Measurements from ENCODE around the gene SSC4D.
"Not testable (repeated sequence)": the region's sequence is repeated elsewhere in the genome, so short reads cannot be mapped to it uniquely, and the experiment has no call there.

The SSC4D gene

DNA sequence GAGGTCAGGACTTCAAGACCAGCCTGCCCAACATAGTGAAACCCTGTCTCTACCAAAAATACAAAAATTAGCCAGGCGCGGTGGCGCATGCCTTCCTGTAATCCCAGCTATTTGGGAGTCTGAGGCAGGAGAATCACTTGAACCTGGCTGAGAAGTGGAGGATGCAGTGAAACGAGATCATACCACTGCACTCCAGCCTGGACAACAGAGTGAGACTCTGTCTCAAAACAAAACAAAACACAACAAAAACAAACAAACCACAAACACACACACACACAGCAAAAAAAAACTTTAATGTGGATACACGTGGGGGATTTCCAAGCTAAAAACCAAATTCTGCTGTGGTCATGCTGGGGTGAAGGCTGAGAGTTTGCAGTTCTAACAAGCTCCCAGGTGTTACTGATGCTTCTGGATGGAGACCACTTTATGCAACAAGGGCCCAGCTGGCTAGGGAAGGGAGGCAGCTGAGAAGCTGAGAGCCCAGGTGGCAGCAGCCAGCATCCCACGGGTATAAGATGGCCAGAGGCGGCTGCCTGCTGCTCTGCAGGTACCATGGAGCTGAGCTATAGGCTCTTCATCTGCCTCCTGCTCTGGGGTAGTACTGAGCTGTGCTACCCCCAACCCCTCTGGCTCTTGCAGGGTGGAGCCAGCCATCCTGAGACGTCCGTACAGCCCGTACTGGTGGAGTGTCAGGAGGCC, 15.1 kb upstream of the SSC4D start, which contains the start of gene ZP3:
TSS of gene ZP3 (plus strand) at position 538 of the 699 bp plus-strand sequence. CDS start at position 553, 15 bp downstream.
- DNase-seq (ENCODE audit: low spot score) (no peak), ATAC-seq (ENCODE audit: low read depth) (no peak)

DNA sequence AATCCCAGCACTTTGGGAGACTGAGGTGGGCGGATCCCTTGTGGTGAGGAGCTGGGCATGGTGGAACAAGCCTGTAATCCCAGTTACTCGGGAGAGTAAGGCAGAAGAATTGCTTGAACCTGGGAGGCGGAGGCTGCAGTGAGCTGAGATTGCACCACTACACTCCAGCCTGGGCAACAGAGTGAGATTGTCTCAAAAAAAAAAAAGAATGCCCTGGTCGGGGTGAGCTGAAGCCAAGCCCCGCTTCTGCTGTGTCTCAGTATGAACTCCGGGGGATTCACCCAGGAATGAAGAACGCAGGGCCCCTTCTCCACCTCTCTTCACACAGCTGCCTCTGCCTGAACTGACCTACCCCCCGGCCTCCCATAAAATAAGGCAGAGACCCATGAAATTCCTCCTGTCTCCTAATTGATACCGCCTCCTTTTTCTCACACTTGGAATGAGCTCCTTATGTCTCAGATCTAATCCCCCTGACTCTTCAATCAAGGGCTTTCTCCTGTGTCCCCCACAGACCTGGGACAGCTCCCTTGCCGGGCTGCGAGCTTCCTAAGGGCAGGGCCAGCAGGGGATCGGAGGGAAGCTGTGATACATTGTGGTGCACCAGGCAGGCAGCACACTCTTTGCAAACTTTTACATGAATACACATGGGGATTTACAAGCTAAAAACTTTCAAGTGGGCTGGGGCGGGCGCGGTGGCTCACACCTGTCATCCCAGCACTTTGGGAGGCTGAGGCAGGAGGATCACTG, 14.3 kb upstream of the SSC4D start:
- TF ChIP-seq, protein P1, sequence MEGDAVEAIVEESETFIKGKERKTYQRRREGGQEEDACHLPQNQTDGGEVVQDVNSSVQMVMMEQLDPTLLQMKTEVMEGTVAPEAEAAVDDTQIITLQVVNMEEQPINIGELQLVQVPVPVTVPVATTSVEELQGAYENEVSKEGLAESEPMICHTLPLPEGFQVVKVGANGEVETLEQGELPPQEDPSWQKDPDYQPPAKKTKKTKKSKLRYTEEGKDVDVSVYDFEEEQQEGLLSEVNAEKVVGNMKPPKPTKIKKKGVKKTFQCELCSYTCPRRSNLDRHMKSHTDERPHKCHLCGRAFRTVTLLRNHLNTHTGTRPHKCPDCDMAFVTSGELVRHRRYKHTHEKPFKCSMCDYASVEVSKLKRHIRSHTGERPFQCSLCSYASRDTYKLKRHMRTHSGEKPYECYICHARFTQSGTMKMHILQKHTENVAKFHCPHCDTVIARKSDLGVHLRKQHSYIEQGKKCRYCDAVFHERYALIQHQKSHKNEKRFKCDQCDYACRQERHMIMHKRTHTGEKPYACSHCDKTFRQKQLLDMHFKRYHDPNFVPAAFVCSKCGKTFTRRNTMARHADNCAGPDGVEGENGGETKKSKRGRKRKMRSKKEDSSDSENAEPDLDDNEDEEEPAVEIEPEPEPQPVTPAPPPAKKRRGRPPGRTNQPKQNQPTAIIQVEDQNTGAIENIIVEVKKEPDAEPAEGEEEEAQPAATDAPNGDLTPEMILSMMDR (IDR thresholded peaks at IDR 0.05; ENCODE audit: poor library complexity, severe bottlenecking) = no peak
- H3K9me3 ChIP-seq (ENCODE audit: severe bottlenecking) = no peaks in the 10 kb centered on the region
- H3K27me3 ChIP-seq (ENCODE audit: insufficient read depth, poor library complexity, severe bottlenecking) = no peaks in the 10 kb centered on the region
- peak overlapping the region; percentile 99 for H3K27ac ChIP-seq (ENCODE audit: poor library complexity, severe bottlenecking)
- no peak overlapping the region for H3K4me3 ChIP-seq (ENCODE audit: severe bottlenecking)
- peaks cover 36% of the 10 kb centered on the region for H3K4me1 ChIP-seq (ENCODE audit: insufficient read depth, poor library complexity, severe bottlenecking)
- DNase-seq (ENCODE audit: low spot score) (peak; percentile 98), ATAC-seq (ENCODE audit: low read depth) (peak; percentile 83; the same call in 2 of the 3 replicates)
- no peaks in the 10 kb centered on the region for H3K36me3 ChIP-seq (ENCODE audit: low read depth)

More for the DNA sequence above, 15.1 kb upstream of the SSC4D start, which contains the start of gene ZP3:
- H3K4me3 ChIP-seq (ENCODE audit: severe bottlenecking) = no peak within 1 kb of the TSS
- peaks cover 38% of the 10 kb centered on the region for H3K4me1 ChIP-seq (ENCODE audit: insufficient read depth, poor library complexity, severe bottlenecking)
- peak within 1 kb of the TSS; percentile 99 for H3K27ac ChIP-seq (ENCODE audit: poor library complexity, severe bottlenecking)
- no peaks in the 10 kb centered on the region for H3K36me3 ChIP-seq (ENCODE audit: low read depth)
- H3K27me3 ChIP-seq (ENCODE audit: insufficient read depth, poor library complexity, severe bottlenecking) = no peaks in the 10 kb centered on the region
- TF ChIP-seq, protein P1 (IDR thresholded peaks at IDR 0.05; ENCODE audit: poor library complexity, severe bottlenecking) = no peak
- no peaks in the 10 kb centered on the region for H3K9me3 ChIP-seq (ENCODE audit: severe bottlenecking)

DNA sequence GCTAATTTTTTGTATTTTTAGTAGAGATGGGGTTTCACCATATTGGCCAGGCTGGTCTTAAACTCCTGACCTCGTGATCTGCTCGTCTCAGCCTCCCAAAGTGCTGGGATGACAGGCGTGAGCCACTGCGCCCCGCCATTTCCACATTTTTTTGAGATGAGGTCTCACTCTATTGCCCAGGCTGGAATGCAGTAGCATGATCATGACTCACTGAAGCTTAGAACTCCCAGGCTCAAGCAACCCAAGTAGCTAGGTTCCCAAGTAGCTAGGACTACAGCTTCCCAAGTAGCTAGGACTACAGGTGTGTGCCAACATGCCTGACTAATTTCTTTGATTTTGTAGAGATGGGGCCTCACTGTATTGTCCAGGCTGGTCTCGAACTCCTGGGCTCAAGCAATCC, 11.6 kb upstream of the SSC4D start:
- H3K4me3 ChIP-seq (ENCODE audit: severe bottlenecking); H3K27me3 ChIP-seq (ENCODE audit: insufficient read depth, poor library complexity, severe bottlenecking); H3K9me3 ChIP-seq (ENCODE audit: severe bottlenecking); H3K36me3 ChIP-seq (ENCODE audit: low read depth): not testable (repeated sequence)
- peak; percentile 81 for ATAC-seq (ENCODE audit: low read depth)
- peak; percentile 87 for DNase-seq (ENCODE audit: low spot score)
- Histone ChIP-seq H3K27ac (ENCODE audit: poor library complexity, severe bottlenecking) (peak overlapping the region; percentile 99), H3K4me1 (ENCODE audit: insufficient read depth, poor library complexity, severe bottlenecking) (peaks cover 29% of the 10 kb centered on the region)

DNA sequence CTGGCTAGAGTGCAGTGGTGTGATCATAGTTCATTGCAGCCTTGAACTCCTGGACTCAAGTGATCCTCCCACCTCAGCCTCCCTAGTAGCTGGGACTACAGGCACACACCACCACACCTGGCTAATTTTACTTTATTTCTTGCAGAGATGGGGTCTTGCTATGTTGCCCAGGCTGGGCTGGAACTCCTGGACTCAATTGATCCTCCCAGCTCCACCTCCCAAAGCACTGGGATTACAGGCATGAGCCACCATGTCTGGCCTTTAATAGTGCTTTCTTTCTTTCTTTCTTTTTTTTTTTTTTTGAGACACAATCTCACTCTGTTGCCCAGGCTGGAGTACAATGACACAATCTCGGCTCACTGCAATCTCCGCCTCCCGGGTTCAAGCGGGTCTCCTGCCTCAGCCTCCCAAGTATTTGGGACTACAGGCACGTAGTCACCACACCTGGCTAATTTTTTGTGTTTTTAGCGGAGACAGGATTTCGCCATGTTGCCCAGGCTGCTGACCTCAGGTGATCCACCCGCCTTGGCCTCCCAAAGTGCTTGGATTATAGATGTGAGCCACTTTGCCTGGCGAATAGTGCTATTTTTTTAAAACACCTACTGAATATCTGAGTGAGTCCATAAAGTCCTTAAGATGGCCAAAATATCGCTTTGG, 8.3 kb upstream of the SSC4D start:
- ATAC-seq (ENCODE audit: low read depth); H3K27ac ChIP-seq (ENCODE audit: poor library complexity, severe bottlenecking); H3K27me3 ChIP-seq (ENCODE audit: insufficient read depth, poor library complexity, severe bottlenecking); H3K4me3 ChIP-seq (ENCODE audit: severe bottlenecking); H3K36me3 ChIP-seq (ENCODE audit: low read depth); H3K9me3 ChIP-seq (ENCODE audit: severe bottlenecking); DNase-seq (ENCODE audit: low spot score): not testable (repeated sequence)
- H3K4me1 ChIP-seq (ENCODE audit: insufficient read depth, poor library complexity, severe bottlenecking) = peaks cover 17% of the 10 kb centered on the region

DNA sequence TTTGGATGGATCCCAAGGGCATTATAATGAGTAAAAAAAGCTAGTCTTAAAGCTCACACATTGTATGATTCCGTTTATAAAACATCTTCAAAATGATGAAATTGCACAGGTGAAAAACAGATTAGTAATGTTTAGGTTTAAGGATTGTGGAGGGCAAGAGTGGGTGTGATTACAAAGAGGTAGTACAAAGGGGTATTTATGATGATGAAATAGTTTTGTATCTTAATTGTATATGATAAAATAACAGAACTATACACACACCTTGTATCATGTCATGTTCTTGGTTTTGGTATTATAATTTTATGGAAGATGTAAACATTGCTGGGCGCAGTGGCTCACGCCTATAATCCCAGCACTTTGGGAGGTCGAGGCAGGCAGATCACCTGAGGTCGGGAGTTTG, 2.8 kb upstream of the SSC4D start:
- Histone ChIP-seq H3K4me1 (ENCODE audit: insufficient read depth, poor library complexity, severe bottlenecking) (peaks cover 3% of the 10 kb centered on the region), H3K27ac (ENCODE audit: poor library complexity, severe bottlenecking) (no peak overlapping the region), H3K27me3 (ENCODE audit: insufficient read depth, poor library complexity, severe bottlenecking) (no peaks in the 10 kb centered on the region), H3K4me3 (ENCODE audit: severe bottlenecking) (no peak overlapping the region), H3K36me3 (ENCODE audit: low read depth) (no peaks in the 10 kb centered on the region), H3K9me3 (ENCODE audit: severe bottlenecking) (no peaks in the 10 kb centered on the region)
- ATAC-seq (ENCODE audit: low read depth) = no peak
- DNase-seq (ENCODE audit: low spot score) = no peak
- TF ChIP-seq, protein P1 (IDR thresholded peaks at IDR 0.05; ENCODE audit: poor library complexity, severe bottlenecking) = no peak
